H1 (cell line): ENCODE data around the gene PCDHGB6. TPM values are rescaled to one million over a fixed set of nuclear protein-coding genes. Genes with fewer than 3 reads are reported as not detected.

Experiments used
- CTCF ChIA-PET: fragments of 300-600 bp; sonication (Branson Sonifier 250); formaldehyde crosslinking; loops from one replicate; lab custom pipeline; 2021; ENCODE audit not compliant: partially characterized antibody; lab: Charles Lee
- POLR2A ChIA-PET: fragments of 300-600 bp; sonication (Branson Sonifier 250); formaldehyde crosslinking; loops from one replicate; lab custom pipeline; 2021; ENCODE audit warnings: inconsistent platforms; ENCODE audit not compliant: partially characterized antibody; lab: Charles Lee
- DNase-seq, 2 experiments: peaks; one replicate each; pipeline versions ENCODE4 v3.0.0 to v3.0.0-alpha.2; 2010 to 2022; ENCODE audit warnings: low spot score in 2 of 2, low read depth in 1 of 2, mixed read lengths in 1 of 2
- FAIRE-seq: peaks from 2 replicates; lab custom pipeline; 2011; peaks lifted over from hg19 to GRCh38; lab: Jason Lieb, UNC
- H2AFZ ChIP-seq: 2 replicates; pipeline ENCODE4 v1.8.1; 2012; ENCODE audit warnings: low read length, inconsistent platforms
- H2AK5ac ChIP-seq: 2 replicates; pipeline ENCODE4 v1.6.1; 2013; ENCODE audit warnings: low read depth, low read length
- H2BK120ac ChIP-seq: replicated peaks from 2 replicates; pipeline ENCODE3; 2013; ENCODE audit warnings: low read depth, low read length, inconsistent platforms
- H2BK12ac ChIP-seq: 2 replicates; pipeline ENCODE4 v1.6.1; 2013; ENCODE audit warnings: low read depth, low read length
- H2BK15ac ChIP-seq: 2 replicates; pipeline ENCODE4 v1.6.1; 2013; ENCODE audit warnings: low read length
- H2BK20ac ChIP-seq: 2 replicates; pipeline ENCODE4 v1.6.1; 2013; ENCODE audit warnings: low read length
- H2BK5ac ChIP-seq: 2 replicates; pipeline ENCODE4 v1.6.1; 2013; ENCODE audit warnings: low read depth, low read length
- H3K14ac ChIP-seq: 2 replicates; pipeline ENCODE4 v1.6.1; 2013; ENCODE audit warnings: inconsistent platforms; ENCODE audit not compliant: insufficient read length
- H3K18ac ChIP-seq: 2 replicates; pipeline ENCODE4 v1.6.1; 2013; ENCODE audit warnings: low read length; ENCODE audit errors: extremely low read depth
- H3K23ac ChIP-seq: 2 replicates; pipeline ENCODE4 v1.6.1; 2013; ENCODE audit warnings: inconsistent platforms; ENCODE audit not compliant: insufficient read length
- H3K23me2 ChIP-seq: 2 replicates; pipeline ENCODE4 v1.6.1; 2013; ENCODE audit warnings: low read depth, low read length
- H3K27ac ChIP-seq: 2 replicates; pipeline ENCODE4 v1.6.1; 2011; ENCODE audit warnings: low read depth, low read length, inconsistent platforms
- H3K27me3 ChIP-seq, 4 experiments: replicated peaks in 1 of 4; 1 replicate in 1 of 4; 2 replicates in 3 of 4; pipeline versions ENCODE4 v1.6.1 to v1.8.1; 2011 to 2013; ENCODE audit warnings: low read length in 3 of 4, mild to moderate bottlenecking in 3 of 4, inconsistent platforms in 2 of 4, mixed read lengths in 2 of 4, moderate library complexity in 1 of 4; ENCODE audit not compliant: control insufficient read depth in 3 of 4, insufficient read depth in 3 of 4; ENCODE audit errors: extremely low read depth in 1 of 4
- H3K36me3 ChIP-seq, 4 experiments: 2 replicates each; pipeline versions ENCODE4 v1.6.1 to v1.8.1; 2011 to 2013; ENCODE audit warnings: mild to moderate bottlenecking in 4 of 4, low read length in 3 of 4, moderate library complexity in 2 of 4, control low read depth in 1 of 4, inconsistent platforms in 1 of 4; ENCODE audit not compliant: insufficient read depth in 4 of 4, control insufficient read depth in 2 of 4
- H3K4ac ChIP-seq: replicated peaks from 2 replicates; pipeline ENCODE3; 2013; ENCODE audit warnings: low read length, low read depth, mixed read lengths, inconsistent platforms; ENCODE audit not compliant: insufficient read length
- H3K4me1 ChIP-seq, 4 experiments: replicated peaks in 1 of 4; 1 replicate in 1 of 4; 2 replicates in 3 of 4; pipeline versions ENCODE4 v1.6.1 to v1.8.1; 2011 to 2013; ENCODE audit warnings: low read length in 3 of 4, inconsistent platforms in 2 of 4, mixed read lengths in 1 of 4; ENCODE audit not compliant: insufficient read depth in 4 of 4, control insufficient read depth in 3 of 4
- H3K4me2 ChIP-seq, 2 experiments: 2 replicates each; pipeline versions ENCODE4 v1.6.1 to v1.8.1; 2011 to 2013; ENCODE audit warnings: low read depth in 2 of 2, low read length in 2 of 2, control low read depth in 1 of 2, inconsistent platforms in 1 of 2, mild to moderate bottlenecking in 1 of 2; ENCODE audit not compliant: insufficient read depth in 1 of 2
- H3K4me3 ChIP-seq, 4 experiments: fragments of 200-600, 300-600 bp in 1 of 4; sonication (generic), shearing (Covaris generic), sonication (Bioruptor Twin) in 1 of 4; 2 replicates each; pipeline versions ENCODE4 v1.5.1 to v1.8.1; 2011 to 2016; ENCODE audit warnings: low read length in 4 of 4, low read depth in 3 of 4, control low read depth in 2 of 4, inconsistent platforms in 2 of 4, mild to moderate bottlenecking in 2 of 4, mixed read lengths in 1 of 4, moderate library complexity in 1 of 4; ENCODE audit not compliant: insufficient read depth in 2 of 4; ENCODE audit errors: extremely low read depth in 1 of 4
- H3K56ac ChIP-seq: replicated peaks from 2 replicates; pipeline ENCODE3; 2013; ENCODE audit warnings: low read depth, mild to moderate bottlenecking, mixed read lengths, low read length, inconsistent platforms; ENCODE audit not compliant: insufficient read length
- H3K79me1 ChIP-seq: 2 replicates; pipeline ENCODE4 v1.6.1; 2013; ENCODE audit warnings: low read depth, low read length, control low read depth
- H3K79me2 ChIP-seq, 2 experiments: 2 replicates each; pipeline versions ENCODE4 v1.6.1 to v1.8.1; 2012 to 2013; ENCODE audit warnings: low read length in 2 of 2, mild to moderate bottlenecking in 2 of 2, inconsistent platforms in 1 of 2; ENCODE audit not compliant: insufficient read depth in 2 of 2, control insufficient read depth in 1 of 2
- H3K9ac ChIP-seq, 4 experiments: replicated peaks in 1 of 4; 1 replicate in 1 of 4; 2 replicates in 3 of 4; pipeline versions ENCODE4 v1.6.1 to v1.8.1; 2011 to 2013; ENCODE audit warnings: low read depth in 3 of 4, low read length in 3 of 4, control low read depth in 2 of 4, mild to moderate bottlenecking in 2 of 4, moderate library complexity in 2 of 4, inconsistent platforms in 1 of 4; ENCODE audit errors: extremely low read depth in 1 of 4
- H3K9me3 ChIP-seq, 2 experiments: 2 replicates each; pipeline versions ENCODE4 v1.6.1 to v1.8.1; 2012 to 2013; ENCODE audit warnings: mild to moderate bottlenecking in 2 of 2, moderate library complexity in 2 of 2, control low read depth in 1 of 2, inconsistent platforms in 1 of 2, low read depth in 1 of 2, low read length in 1 of 2, mixed read lengths in 1 of 2; ENCODE audit not compliant: insufficient read depth in 2 of 2
- H4K20me1 ChIP-seq, 2 experiments: replicated peaks in 1 of 2; 2 replicates each; pipeline versions ENCODE3 to v1.8.1; 2011 to 2013; ENCODE audit warnings: inconsistent platforms in 2 of 2, low read length in 2 of 2, mild to moderate bottlenecking in 1 of 2; ENCODE audit not compliant: insufficient read depth in 2 of 2, control insufficient read depth in 1 of 2
- H4K5ac ChIP-seq: 2 replicates; pipeline ENCODE4 v1.6.1; 2013; ENCODE audit warnings: low read length, low read depth, mixed read lengths, inconsistent platforms; ENCODE audit not compliant: insufficient read length
- H4K8ac ChIP-seq: 2 replicates; pipeline ENCODE4 v1.8.0; 2013; ENCODE audit warnings: mild to moderate bottlenecking, moderate library complexity, low read length, inconsistent platforms; ENCODE audit not compliant: insufficient read depth; ENCODE audit errors: extremely low read depth
- H4K91ac ChIP-seq: replicated peaks from 2 replicates; pipeline ENCODE3; 2013; ENCODE audit warnings: low read length, mixed read lengths, inconsistent platforms; ENCODE audit not compliant: insufficient read length
- CBX8 ChIP-seq: fragments of 300-800, 300-1000 bp; sonication (generic); IDR thresholded peaks from 2 replicates; pipeline ENCODE4 v1.7.1; 2016; ENCODE audit warnings: low read depth, low read length, borderline replicate concordance
- EP300 ChIP-seq, 2 experiments: IDR thresholded peaks; 1 replicate in 1 of 2; 2 replicates in 1 of 2; pipeline ENCODE4 v1.6.1; 2011 to 2012; ENCODE audit warnings: low read depth in 2 of 2, low read length in 2 of 2, mild to moderate bottlenecking in 2 of 2, borderline replicate concordance in 1 of 2, inconsistent platforms in 1 of 2, moderate library complexity in 1 of 2
- HDAC6 ChIP-seq: IDR thresholded peaks from one replicate; pipeline ENCODE4 v1.7.1; 2012; ENCODE audit warnings: low read depth, mild to moderate bottlenecking, inconsistent platforms, low read length, moderate library complexity
- TAF1 ChIP-seq: IDR thresholded peaks from 2 replicates; pipeline ENCODE4 v1.6.1; 2011; ENCODE audit warnings: mild to moderate bottlenecking, low read depth, low read length
- USF2 ChIP-seq: IDR thresholded peaks from 2 replicates; pipeline ENCODE4 v1.6.1; 2011; ENCODE audit warnings: low read length, improper control_type of control experiment
- WGBS, 2 experiments: shearing (Covaris generic) in 1 of 2; methylation state at CpG; one replicate each; pipeline versions ENCODE4 v1.1.6 to v1.1.7; 2013 to 2015; ENCODE audit warnings: low lambda C conversion rate in 2 of 2, mixed read lengths in 2 of 2, inconsistent platforms in 1 of 2, low coverage in 1 of 2, missing lambda C conversion rate in 1 of 2; ENCODE audit not compliant: insufficient replicate concordance in 2 of 2, insufficient coverage in 1 of 2, insufficient read length in 1 of 2; ENCODE audit errors: extremely low coverage in 1 of 2, missing lambda C conversion rate in 1 of 2; 5-methylcytosine and 5-hydroxymethylcytosine counted together
- polyA plus RNA-seq, 7 experiments: library from polyadenylated mRNA; depleted of rRNA in 3 of 7; stranded (reverse) in 5 of 7; unstranded in 2 of 7; fragments of >200 nt in 5 of 7; fragments of 200-250 nt in 2 of 7; gene quantifications; 1 replicate in 5 of 7; 2 replicates in 1 of 7; 4 replicates in 1 of 7; pipeline versions ENCODE4 v1.2.1 to v1.2.3, GENCODE V29; 2011 to 2013; ENCODE audit warnings: missing spikeins in 2 of 7, mixed read lengths in 2 of 7
- total RNA-seq: library from RNA; stranded (reverse); fragmentation: NEBNext Ultra II Directional; extraction: Animal tissue kit (Norgen Biotek cat#: 25700); gene quantifications from 2 replicates; pipeline ENCODE4 v1.2.1, GENCODE V29; 2021

PCDHGB6 gene
- total and polyA plus RNA-seq, 2 of the 8 experiments (the other 6 are each of a cell fraction or from before 2014, with no cell fraction given) = 3.4 to 4.1 TPM

GRCh38 chr5:141384471-141385267, 23.2 kb upstream of the PCDHGB6 start:
- Histone ChIP-seq H3K18ac (no peak overlapping the region), H4K5ac (no peak overlapping the region), H3K4me3 (no peak overlapping the region), H2AFZ (no peak overlapping the region), H3K27ac (no peak overlapping the region), H3K36me3 (peaks cover 0 to 14% (median 0%) of the 10 kb centered on the region in 4 experiments; a peak in 2 of 8 replicates), H3K23me2 (no peaks in the 10 kb centered on the region; the same call in 1 of the 2 replicates), H3K14ac (no peak overlapping the region), H3K79me1 (no peaks in the 10 kb centered on the region), H3K4me1 (no peaks in the 10 kb centered on the region), H3K4ac (no peak overlapping the region), H3K9me3 (peaks cover 37 to 41% of the 10 kb centered on the region in 2 experiments), H3K27me3 (no peaks in the 10 kb centered on the region; a peak in 1 of 7 replicates), H2BK120ac (no peak overlapping the region), H4K91ac (no peak overlapping the region), H2BK12ac (no peak overlapping the region), H4K8ac (no peak overlapping the region), H3K4me2 (no peak overlapping the region), H3K9ac (no peak overlapping the region), H3K79me2 (no peaks in the 10 kb centered on the region), H4K20me1 (no peaks in the 10 kb centered on the region), H2BK5ac (no peak overlapping the region), H3K56ac (no peak overlapping the region), H2AK5ac (no peak overlapping the region), H3K23ac (no peak overlapping the region), H2BK15ac (no peak overlapping the region), H2BK20ac (no peak overlapping the region)
- 91% methylated on average over 43 of the region's 43 CpGs; no CpG with 5 or more reads in 1 of the 2 experiments for WGBS, 2 experiments
- TF ChIP-seq CBX8 (no peak), HDAC6 (no peak), USF2 (no peak), EP300 (IDR thresholded peaks at IDR 0.05; ENCODE audit: borderline replicate concordance in 1 of 2, low read depth in 2 of 2, low read length in 2 of 2) (no peak), TAF1 (no peak)
- FAIRE-seq = no peak
- CTCF ChIA-PET = no interaction called here
- POLR2A ChIA-PET = no interaction called here
- DNase-seq = no peak
